Measurements from ENCODE around the gene BUD13. TPM values are rescaled to one million over a fixed set of nuclear protein-coding genes. Genes with fewer than 3 reads are reported as not detected.

The BUD13 gene
- total RNA-seq, 4 donors from 2014 or later = 9.0 to 14.1 (median 12.3) TPM

DNA sequence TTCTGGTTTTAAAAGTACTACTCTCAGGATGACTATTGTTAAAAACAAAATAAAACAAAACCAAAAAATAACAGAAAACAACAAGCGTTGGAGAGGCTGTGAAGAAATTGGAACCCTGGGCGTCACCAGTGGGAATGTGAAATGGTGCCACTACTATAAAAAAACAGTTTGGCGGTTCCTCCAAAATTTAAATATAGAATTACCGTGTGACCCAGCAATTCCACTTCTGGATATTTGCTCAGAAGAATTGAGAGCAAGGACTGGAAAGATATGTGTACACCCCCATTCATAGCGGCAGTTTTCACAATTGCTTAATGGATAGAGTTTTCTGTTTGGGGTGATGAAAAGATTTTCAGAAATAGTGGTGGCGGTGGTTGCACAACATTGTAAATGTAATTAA, 41.7 kb upstream of the BUD13 start:
- Histone ChIP-seq H3K4me3 (no peak overlapping the region), H3K9me3 (no peaks in the 10 kb centered on the region), H3K4me1 (peaks cover 0 to 16% of the 10 kb centered on the region in 2 donors), H3K27ac (peak overlapping the region; percentile 59 to 75 (median 69)), H3K36me3 (no peaks in the 10 kb centered on the region), H3K27me3 (no peaks in the 10 kb centered on the region)
- intact Hi-C loops (cut with DNase I; ENCODE audit: low total_unique reads) = no loop called here
- TF ChIP-seq CTCF (IDR thresholded peaks at IDR 0.05 in 4 of 5, conservative IDR thresholded peaks at IDR 0.05 in 1 of 5) (no peak), POLR2A (IDR thresholded peaks at IDR 0.05) (no peak)
- peak; percentile 49 to 63 for ATAC-seq
- DNase-seq = no peak
- in situ Hi-C loops (cut with MboI; ENCODE audit: low sequenced_read_pairs in 4 of 4) = no loop called here

GRCh38 chr11:116813781-116814471, 41.1 kb upstream of the BUD13 start:
- Histone ChIP-seq H3K9me3 (no peaks in the 10 kb centered on the region), H3K4me3 (no peak overlapping the region), H3K27ac (peak overlapping the region; percentile 59 to 75 (median 69)), H3K27me3 (no peaks in the 10 kb centered on the region), H3K4me1 (peaks cover 0 to 16% of the 10 kb centered on the region in 2 donors), H3K36me3 (no peaks in the 10 kb centered on the region)
- in situ Hi-C loops (cut with MboI; ENCODE audit: low sequenced_read_pairs in 4 of 4) = no loop called here
- peak in 1 of 2 donors; percentile 40 for DNase-seq
- peak; percentile 77 to 79 for ATAC-seq
- intact Hi-C loops (cut with DNase I; ENCODE audit: low total_unique reads) = no loop called here
- TF ChIP-seq POLR2A (IDR thresholded peaks at IDR 0.05) = no peak
- TF ChIP-seq CTCF (IDR thresholded peaks at IDR 0.05 in 4 of 5, conservative IDR thresholded peaks at IDR 0.05 in 1 of 5) = no peak

DNA sequence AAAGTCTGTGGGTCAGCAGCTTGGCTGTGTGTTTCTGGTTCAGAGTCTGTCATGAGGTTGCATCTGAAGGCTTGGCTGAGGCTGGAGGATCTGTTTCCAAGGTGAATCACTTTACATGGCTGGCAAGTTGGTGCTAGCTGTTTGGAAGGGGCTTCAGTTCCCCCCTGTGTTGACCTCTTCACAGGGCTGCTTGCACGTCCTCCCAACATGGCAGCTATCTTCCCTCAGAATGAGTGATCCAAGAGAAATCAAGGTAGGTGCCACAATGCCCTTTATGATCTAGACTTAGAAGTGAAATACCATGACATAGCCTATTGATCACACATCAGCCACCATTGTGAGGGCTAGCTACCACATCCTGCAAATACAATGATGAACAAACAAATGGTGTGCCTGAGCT, 40.4 kb upstream of the BUD13 start:
- no peak overlapping the region for H3K4me3 ChIP-seq
- H3K9me3 ChIP-seq = no peaks in the 10 kb centered on the region
- DNase-seq (no peak), ATAC-seq (no peak)
- no peaks in the 10 kb centered on the region for H3K27me3 ChIP-seq
- in situ Hi-C loops (cut with MboI; ENCODE audit: low sequenced_read_pairs in 4 of 4) (no loop called here), intact Hi-C loops (cut with DNase I; ENCODE audit: low total_unique reads) (no loop called here)
- H3K4me1 ChIP-seq = peaks cover 0 to 16% of the 10 kb centered on the region in 2 donors
- H3K27ac ChIP-seq = peak overlapping the region in 1 of 4 donors; percentile 75
- TF ChIP-seq POLR2A (IDR thresholded peaks at IDR 0.05) (no peak), CTCF (IDR thresholded peaks at IDR 0.05 in 4 of 5, conservative IDR thresholded peaks at IDR 0.05 in 1 of 5) (no peak)
- H3K36me3 ChIP-seq = no peaks in the 10 kb centered on the region

DNA sequence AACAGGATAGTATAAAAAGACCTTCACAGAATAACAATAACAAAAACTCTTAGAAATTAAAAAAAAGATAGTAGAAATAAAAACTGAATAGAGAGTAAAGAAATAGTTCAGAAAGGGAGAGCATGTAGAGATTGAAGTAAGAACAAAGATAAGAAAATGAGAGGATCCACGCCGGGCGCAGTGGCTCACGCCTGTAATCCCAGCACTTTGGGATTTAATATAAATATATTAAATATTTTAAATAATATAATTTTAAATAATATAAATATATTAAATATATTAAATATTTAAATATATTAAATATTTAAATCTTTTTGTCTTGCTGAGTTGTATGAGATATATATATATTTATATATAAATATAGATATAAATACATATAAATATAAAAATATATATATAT, 39.3 kb upstream of the BUD13 start:
- no peak overlapping the region for H3K27ac ChIP-seq
- peaks cover 0 to 16% of the 10 kb centered on the region in 2 donors for H3K4me1 ChIP-seq

More for the DNA sequence above, 39.3 kb upstream of the BUD13 start:
- no peak for DNase-seq
- H3K27me3 ChIP-seq = no peaks in the 10 kb centered on the region
- TF ChIP-seq CTCF (IDR thresholded peaks at IDR 0.05 in 4 of 5, conservative IDR thresholded peaks at IDR 0.05 in 1 of 5) = no peak
- TF ChIP-seq POLR2A (IDR thresholded peaks at IDR 0.05) = no peak
- in situ Hi-C loops (cut with MboI; ENCODE audit: low sequenced_read_pairs in 4 of 4) (no loop called here), intact Hi-C loops (cut with DNase I; ENCODE audit: low total_unique reads) (no loop called here)
- no peak for ATAC-seq
- H3K4me3 ChIP-seq = no peak overlapping the region
- H3K36me3 ChIP-seq = no peaks in the 10 kb centered on the region
- H3K9me3 ChIP-seq = no peaks in the 10 kb centered on the region

Measured in gastrocnemius medialis (tissue), 4 donors.